Mucosa of stomach (tissue), 1 donor: ENCODE data around the gene NKAIN2.
"Not testable (repeated sequence)": the region's sequence is repeated elsewhere in the genome, so short reads cannot be mapped to it uniquely, and the experiment has no call there.

ENCODE experiments used
- H3K27me3 ChIP-seq: one replicate; pipeline ENCODE4 v1.7.0; 2013; ENCODE audit warnings: mild to moderate bottlenecking, low read length; ENCODE audit not compliant: control insufficient read depth, insufficient read depth
- H3K36me3 ChIP-seq: one replicate; pipeline ENCODE4 v1.7.0; 2013; ENCODE audit warnings: low read length; ENCODE audit not compliant: control insufficient read depth, insufficient read depth
- H3K4me1 ChIP-seq: one replicate; pipeline ENCODE4 v1.7.0; 2013; ENCODE audit warnings: mild to moderate bottlenecking, low read length; ENCODE audit not compliant: control insufficient read depth, insufficient read depth
- H3K4me3 ChIP-seq: one replicate; pipeline ENCODE4 v1.7.0; 2013; ENCODE audit warnings: low read length
- H3K9ac ChIP-seq: one replicate; pipeline ENCODE4 v1.7.0; 2013; ENCODE audit warnings: mild to moderate bottlenecking, low read length, moderate library complexity
- H3K9me3 ChIP-seq: one replicate; pipeline ENCODE4 v1.7.0; 2013; ENCODE audit warnings: mild to moderate bottlenecking, low read length, moderate library complexity; ENCODE audit not compliant: control insufficient read depth
- donor health status: Pancreatic carcinoma.

NKAIN2 gene

DNA sequence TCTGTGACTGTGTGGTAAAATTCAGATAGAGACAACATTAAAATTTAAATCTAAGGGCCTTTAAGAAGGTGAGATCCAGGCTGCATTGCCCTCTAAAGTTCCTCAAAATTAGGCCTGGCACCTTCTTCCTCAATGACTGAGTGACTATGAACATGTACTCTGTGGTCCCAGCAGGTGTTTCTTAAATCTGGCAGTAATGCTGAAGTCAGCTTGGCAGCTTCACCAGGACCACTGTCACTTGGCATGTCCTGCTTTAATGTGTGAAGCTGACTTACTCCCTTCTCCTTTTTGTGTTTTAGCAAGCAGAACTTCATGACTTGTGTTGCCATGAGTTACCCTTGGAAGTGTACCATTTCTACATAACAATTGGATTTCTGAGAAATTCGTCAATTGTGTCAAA, 141.7 kb downstream of the NKAIN2 start:
- H3K27me3 ChIP-seq, result no peaks in the 10 kb centered on the region
- no peaks in the 10 kb centered on the region for H3K9me3 ChIP-seq
- H3K4me3 ChIP-seq, result no peak overlapping the region
- no peak overlapping the region for H3K9ac ChIP-seq
- no peaks in the 10 kb centered on the region for H3K36me3 ChIP-seq
- H3K4me1 ChIP-seq, result no peaks in the 10 kb centered on the region

DNA sequence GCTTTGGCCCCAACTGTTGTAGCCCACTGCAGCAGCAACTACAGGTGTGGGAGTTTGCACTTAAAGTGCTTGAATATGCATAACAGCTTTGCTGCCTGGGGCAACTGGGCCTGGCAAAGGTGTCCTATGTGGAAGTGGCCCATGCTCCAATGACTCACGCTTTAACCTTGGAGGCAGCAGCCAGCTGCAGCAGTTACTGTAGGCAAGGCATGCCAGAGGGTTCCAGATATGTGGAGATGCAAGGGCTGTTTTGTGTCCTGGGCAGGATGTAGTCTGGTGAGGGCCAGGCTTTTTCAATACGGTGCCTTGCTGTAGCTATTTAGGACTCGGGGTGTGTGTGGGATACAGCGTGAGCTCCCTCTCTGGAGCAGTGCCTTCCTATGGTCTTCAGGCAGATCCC, 150.3 kb downstream of the NKAIN2 start:
- H3K36me3 ChIP-seq, result no peaks in the 10 kb centered on the region
- H3K9me3 ChIP-seq, result no peaks in the 10 kb centered on the region
- no peaks in the 10 kb centered on the region for H3K27me3 ChIP-seq
- H3K4me1 ChIP-seq, result no peaks in the 10 kb centered on the region
- no peak overlapping the region for H3K4me3 ChIP-seq
- no peak overlapping the region for H3K9ac ChIP-seq

DNA sequence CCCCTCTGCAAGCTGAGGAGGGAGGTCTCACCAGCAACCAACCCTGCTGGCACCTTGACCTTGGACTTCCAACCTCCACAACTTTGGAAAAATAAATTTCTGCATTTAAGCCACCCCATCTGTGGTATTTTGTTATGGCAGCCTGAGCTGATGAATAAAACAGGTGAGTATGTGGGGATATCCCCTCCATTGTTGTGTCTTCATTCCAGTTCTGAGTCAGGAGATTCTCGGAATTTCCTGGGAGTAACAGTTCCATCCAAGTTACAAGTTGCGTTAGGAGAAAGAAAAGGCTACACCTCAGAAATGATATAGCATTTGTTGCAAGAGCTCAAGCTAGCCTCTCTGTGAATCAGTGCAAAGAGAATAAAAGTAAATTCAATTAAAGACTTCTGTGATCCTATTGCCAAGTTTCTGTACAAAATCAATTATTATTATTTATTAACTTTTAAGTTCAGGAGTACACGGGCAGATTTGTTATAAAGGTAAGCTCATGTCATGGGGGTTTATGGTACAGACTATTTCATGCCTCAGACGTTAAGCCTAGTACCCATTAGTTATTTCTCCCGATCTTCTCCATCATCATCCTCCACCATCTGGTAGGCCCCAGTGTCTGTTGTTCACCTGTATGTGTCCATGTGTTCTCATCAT, 153.0 kb downstream of the NKAIN2 start:
- H3K4me1 ChIP-seq, result no peaks in the 10 kb centered on the region
- no peak overlapping the region for H3K9ac ChIP-seq
- no peaks in the 10 kb centered on the region for H3K27me3 ChIP-seq
- no peaks in the 10 kb centered on the region for H3K36me3 ChIP-seq
- no peak overlapping the region for H3K4me3 ChIP-seq
- H3K9me3 ChIP-seq, result no peaks in the 10 kb centered on the region

DNA sequence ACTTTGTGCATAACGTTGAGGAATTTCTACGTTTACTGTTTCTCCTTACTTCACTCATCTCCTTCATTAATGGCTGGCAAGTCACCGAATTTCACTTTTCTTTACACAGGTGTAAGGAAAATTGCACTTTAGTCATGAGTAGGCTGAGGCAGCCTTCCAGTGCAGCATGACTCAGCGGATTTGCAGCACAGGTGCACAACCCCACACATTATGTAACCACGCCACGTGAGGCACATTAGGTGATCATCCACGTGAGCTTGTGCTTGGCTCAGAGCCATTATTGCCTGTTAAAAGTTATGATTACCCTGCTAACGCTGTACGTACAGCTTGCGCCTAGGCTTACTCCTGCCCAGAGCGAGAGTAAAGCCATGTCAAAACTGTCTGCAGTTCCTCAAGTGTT, 158.8 kb downstream of the NKAIN2 start:
- Histone ChIP-seq H3K36me3 (no peaks in the 10 kb centered on the region), H3K9me3 (no peaks in the 10 kb centered on the region), H3K4me3 (no peak overlapping the region), H3K9ac (no peak overlapping the region), H3K27me3 (no peaks in the 10 kb centered on the region), H3K4me1 (no peaks in the 10 kb centered on the region)

DNA sequence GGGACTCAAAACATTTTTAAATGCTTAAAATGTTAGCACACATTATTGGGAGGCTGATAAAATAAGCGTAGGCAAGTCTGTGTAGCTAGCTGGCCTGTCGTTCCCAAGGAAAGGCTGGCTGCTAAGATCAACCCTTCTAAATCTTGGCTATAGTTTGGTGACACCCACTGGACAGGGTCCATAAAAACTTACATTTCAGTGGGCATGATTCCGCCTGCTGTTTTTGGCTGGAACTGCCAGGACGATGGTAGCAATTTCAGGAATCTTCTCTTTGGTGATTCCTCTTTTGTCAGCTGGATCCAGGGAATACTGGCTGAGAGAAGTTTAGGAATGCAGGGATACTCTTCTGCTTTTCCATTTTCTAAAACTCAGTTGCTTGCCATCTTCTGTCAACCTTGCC, 162.2 kb downstream of the NKAIN2 start:
- Histone ChIP-seq H3K4me3 (no peak overlapping the region), H3K9ac (no peak overlapping the region), H3K36me3 (no peaks in the 10 kb centered on the region), H3K27me3 (no peaks in the 10 kb centered on the region), H3K9me3 (no peaks in the 10 kb centered on the region), H3K4me1 (no peaks in the 10 kb centered on the region)

DNA sequence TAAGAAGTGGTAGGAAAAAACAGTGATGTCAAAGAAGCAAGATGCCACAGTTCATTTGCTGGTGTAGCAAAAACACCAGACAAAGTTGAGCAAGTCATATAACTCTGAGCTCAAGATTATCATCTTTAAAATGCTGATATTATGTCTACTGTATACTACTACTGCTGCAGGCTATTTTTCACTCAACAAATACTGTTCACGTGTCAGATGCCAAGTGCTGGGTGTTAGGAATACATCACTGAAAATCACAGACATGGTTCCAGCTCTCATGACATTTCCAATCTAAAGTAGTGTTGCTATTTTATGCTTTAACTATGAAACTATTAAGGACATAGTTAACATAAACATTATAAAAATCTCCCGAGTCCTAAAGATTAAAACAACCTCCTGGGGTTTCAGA, 163.0 kb downstream of the NKAIN2 start:
- no peaks in the 10 kb centered on the region for H3K36me3 ChIP-seq
- H3K4me3 ChIP-seq, result no peak overlapping the region
- no peak overlapping the region for H3K9ac ChIP-seq
- no peaks in the 10 kb centered on the region for H3K9me3 ChIP-seq
- no peaks in the 10 kb centered on the region for H3K4me1 ChIP-seq
- no peaks in the 10 kb centered on the region for H3K27me3 ChIP-seq

DNA sequence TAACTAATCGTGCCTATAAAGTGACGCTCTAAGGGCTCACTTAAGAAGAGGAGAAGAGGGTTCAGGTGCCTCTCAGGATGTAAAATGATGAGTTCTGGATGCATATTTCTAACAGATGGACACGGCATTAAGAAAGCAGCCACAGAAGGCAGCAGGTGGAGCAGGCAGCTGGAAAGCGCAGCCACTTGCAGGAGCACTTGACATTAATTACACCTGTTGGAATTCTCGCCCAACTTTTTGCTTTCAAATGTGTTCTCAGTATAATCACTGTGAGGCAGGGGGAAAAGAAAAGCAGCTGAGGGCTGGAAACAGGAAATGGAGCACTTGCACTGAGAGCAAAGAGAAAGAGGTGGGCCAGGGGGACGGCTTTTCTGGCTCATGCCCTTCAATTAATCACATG, 164.2 kb downstream of the NKAIN2 start:
- H3K4me1 ChIP-seq, result no peaks in the 10 kb centered on the region

DNA sequence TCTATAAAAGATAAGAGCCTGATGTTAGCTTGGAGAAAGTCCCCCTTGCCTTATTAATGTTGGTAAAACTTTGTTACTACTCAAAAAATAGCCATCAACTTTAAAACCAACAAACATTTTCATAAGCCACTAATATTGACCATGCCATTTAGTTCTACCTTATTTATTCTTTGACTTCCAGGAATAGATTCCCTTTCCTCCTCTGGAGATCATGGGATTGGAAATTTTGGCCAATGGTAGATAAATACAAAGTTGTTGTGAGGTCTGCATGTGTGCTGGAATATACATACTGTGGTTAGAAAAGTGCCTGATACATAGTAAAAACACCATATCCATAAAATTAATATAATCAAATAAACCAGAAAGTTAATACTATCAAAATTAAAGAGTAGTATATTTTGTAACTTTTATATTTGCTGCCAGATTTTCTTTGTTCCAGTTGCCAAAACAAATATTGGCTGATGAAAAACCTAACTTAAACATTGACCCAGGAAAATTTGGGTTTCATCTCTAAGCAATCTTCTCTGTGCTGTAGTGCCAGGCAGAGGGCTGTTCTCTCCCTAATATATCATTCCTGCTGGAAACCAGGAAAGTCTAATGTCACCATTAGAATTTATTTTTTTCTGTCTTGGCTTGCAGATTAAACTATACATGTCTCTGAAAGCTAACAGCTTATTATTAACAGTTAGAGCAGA, 169.1 kb downstream of the NKAIN2 start:
- H3K36me3 ChIP-seq, result no peaks in the 10 kb centered on the region
- no peaks in the 10 kb centered on the region for H3K27me3 ChIP-seq
- H3K4me3 ChIP-seq, result no peak overlapping the region
- H3K9ac ChIP-seq, result no peak overlapping the region
- no peaks in the 10 kb centered on the region for H3K9me3 ChIP-seq
- H3K4me1 ChIP-seq, result no peaks in the 10 kb centered on the region

More for the DNA sequence above, 164.2 kb downstream of the NKAIN2 start:
- Histone ChIP-seq H3K9me3 (no peaks in the 10 kb centered on the region), H3K4me3 (no peak overlapping the region), H3K27me3 (no peaks in the 10 kb centered on the region), H3K36me3 (no peaks in the 10 kb centered on the region), H3K9ac (no peak overlapping the region)

DNA sequence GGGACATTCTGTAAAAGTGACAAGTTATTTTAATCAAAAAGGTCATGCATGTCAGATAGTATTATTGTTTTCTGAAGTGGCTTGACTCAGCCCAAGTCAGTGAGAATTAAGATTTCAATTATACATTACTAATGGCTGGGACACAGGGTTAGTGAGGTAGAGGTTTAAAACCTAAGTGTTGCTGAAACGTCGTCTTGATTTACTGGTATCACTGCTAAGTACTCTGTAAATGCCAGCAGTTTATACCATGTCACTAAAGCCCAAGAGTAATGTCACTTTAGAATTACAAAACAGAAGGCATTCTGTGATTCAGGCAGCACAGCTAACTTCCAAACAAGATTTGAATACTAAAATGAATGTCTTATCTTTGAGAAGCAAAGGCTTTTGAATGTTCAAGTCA, 176.6 kb downstream of the NKAIN2 start:
- H3K27me3 ChIP-seq, result no peaks in the 10 kb centered on the region
- H3K36me3 ChIP-seq, result no peaks in the 10 kb centered on the region
- H3K9me3 ChIP-seq, result no peaks in the 10 kb centered on the region
- no peak overlapping the region for H3K4me3 ChIP-seq
- H3K9ac ChIP-seq, result no peak overlapping the region
- no peaks in the 10 kb centered on the region for H3K4me1 ChIP-seq

DNA sequence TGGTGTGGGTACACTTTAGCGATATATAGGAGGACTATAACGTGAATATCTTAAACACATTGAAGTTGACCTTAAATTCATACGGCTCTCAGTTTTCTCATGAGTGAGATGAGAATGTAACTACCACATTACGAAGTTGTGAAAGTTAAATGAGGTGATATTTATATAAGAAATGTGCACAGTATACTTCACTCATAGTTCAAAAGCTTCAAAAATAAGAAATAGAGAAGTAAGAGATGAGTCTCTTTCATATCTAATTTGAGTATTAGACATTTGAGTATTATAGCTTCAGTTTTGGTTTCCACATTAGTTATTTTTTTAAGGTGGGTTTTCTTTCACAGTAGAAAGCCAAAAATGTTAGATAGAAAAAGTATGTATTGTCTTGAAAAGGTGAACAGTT, 183.3 kb downstream of the NKAIN2 start:
- Histone ChIP-seq H3K4me3 (no peak overlapping the region), H3K4me1 (no peaks in the 10 kb centered on the region), H3K36me3 (no peaks in the 10 kb centered on the region), H3K27me3 (no peaks in the 10 kb centered on the region), H3K9ac (no peak overlapping the region), H3K9me3 (no peaks in the 10 kb centered on the region)

DNA sequence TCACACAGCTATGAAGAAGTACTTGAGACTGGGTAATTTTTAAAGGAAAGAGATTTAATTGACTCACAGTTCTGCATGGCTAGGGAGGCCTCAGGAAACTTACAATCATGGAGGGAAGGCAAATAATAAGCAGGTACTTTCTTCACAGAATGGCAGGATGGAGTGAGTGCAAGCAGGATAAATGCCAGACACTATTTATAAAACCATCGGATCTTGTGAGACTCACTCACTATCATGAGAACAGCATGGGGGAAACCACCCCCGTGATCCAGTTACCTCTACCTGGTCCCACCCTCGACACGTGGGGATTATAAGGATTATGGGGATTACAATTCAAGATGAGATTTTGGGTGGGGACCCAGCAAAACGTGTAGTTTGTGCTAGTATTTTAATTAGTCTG, 186.3 kb downstream of the NKAIN2 start:
- H3K4me3 ChIP-seq, H3K27me3 ChIP-seq, H3K36me3 ChIP-seq, H3K9ac ChIP-seq, H3K4me1 ChIP-seq, H3K9me3 ChIP-seq: not testable (repeated sequence)

DNA sequence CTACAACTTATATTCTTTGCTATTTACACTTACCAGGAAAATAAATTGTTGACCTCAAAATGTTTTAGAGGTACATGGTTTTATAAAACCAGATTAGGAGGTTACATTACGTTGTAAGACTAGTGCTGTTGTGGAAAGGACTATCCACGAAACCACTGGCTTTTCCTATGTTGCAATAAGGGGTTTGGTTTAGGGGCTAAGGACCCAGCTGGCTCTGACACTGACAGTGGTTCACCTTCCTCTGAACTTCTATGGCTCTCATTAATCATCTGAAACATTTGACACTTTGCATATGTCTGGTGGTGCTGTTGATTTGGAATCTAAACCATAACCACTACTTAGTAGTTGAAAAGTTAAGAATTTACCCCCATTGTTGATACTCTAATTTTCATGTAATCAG, 186.7 kb downstream of the NKAIN2 start:
- Histone ChIP-seq H3K9me3 (no peaks in the 10 kb centered on the region), H3K36me3 (no peaks in the 10 kb centered on the region), H3K9ac (no peak overlapping the region), H3K27me3 (no peaks in the 10 kb centered on the region), H3K4me1 (no peaks in the 10 kb centered on the region), H3K4me3 (no peak overlapping the region)

DNA sequence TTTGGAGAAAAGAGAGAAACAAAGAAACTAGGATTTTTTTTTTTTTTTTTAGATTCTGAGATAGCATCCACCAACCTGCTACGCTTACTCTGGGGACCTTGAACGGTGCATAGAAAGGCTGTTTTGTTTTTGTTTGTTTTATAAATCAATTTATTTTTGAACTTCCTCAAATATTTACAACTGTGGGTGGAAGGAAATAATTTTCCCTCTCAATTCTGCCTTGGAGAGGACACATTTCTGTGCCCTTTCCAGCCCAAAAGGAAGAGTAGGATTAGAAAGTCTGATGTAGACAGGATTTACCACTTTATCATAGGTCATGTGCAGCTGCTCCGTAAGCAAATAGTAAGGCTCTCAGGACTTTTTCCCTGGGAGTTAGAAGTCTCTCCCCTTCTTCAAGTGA, 190.5 kb downstream of the NKAIN2 start:
- Histone ChIP-seq H3K9ac (no peak overlapping the region), H3K4me3 (no peak overlapping the region), H3K9me3 (no peaks in the 10 kb centered on the region), H3K27me3 (no peaks in the 10 kb centered on the region), H3K36me3 (no peaks in the 10 kb centered on the region), H3K4me1 (no peaks in the 10 kb centered on the region)
